Epithelial cell of prostate (primary cell): ENCODE measurements around the gene CA4.
A peak's percentile ranks its signal among the peaks of the same experiment; 100 is the strongest.

Source experiments
- DNase-seq: peaks from one replicate; pipeline ENCODE4 v3.0.0-alpha.2; 2011; ENCODE audit warnings: low read depth, low spot score
- H3K27ac ChIP-seq: fragments of 450-650 bp; 2 replicates; pipeline ENCODE4 v1.5.1; 2017; ENCODE audit warnings: mild to moderate bottlenecking

The CA4 gene

GRCh38 chr17:60128171-60128859 is 21.5 kb upstream of the CA4 start:
- no peak for DNase-seq
- H3K27ac ChIP-seq: no peak overlapping the region

DNA sequence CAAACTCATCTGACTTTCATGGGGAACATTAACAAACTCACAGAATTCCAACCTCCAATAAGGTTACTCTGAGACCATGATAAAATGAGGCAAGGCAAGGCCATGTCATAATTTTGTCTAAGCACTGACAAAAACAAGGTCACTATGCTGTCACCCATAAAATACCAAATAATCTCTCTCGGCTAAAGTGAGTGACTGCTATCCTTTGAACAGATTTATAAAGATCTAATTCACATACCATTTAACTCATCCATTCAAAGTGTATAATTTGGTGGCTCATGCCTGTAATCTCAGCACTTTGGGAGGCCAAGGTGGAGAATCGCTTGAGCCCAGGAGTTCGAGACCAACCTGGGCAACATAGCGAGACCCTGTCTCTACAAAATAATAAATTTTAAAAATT is 20.6 kb upstream of the CA4 start:
- no peak for DNase-seq
- H3K27ac ChIP-seq: no peak overlapping the region

DNA sequence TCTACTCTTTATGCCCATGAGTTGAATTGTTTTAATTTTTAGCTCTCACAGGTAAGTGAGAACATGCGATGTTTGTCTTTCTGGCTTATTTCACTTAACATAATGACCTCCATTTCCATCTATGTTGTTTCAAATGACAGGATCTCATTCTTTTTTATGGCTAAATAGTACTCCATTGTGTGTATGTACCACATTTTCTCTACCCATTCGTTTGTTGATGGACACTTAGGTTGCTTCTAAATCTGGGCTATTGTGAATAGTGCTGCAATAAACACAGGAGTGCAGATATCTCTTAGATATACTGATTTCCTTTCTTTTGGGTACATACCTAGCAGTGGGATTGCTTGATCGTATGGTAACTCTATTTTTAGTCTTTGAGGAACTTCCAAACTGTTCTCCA is 19.3 kb upstream of the CA4 start:
- no peak for DNase-seq
- H3K27ac ChIP-seq: no peak overlapping the region

GRCh38 chr17:60134396-60135150 is 15.2 kb upstream of the CA4 start:
- DNase-seq: no peak
- H3K27ac ChIP-seq: peak overlapping the region; percentile 15

- peak overlapping the region; percentile 15 for H3K27ac ChIP-seq
- peak; percentile 66 for DNase-seq
These were observed 14.4 kb upstream of the CA4 start for GRCh38 chr17:60135151-60135950.

DNA sequence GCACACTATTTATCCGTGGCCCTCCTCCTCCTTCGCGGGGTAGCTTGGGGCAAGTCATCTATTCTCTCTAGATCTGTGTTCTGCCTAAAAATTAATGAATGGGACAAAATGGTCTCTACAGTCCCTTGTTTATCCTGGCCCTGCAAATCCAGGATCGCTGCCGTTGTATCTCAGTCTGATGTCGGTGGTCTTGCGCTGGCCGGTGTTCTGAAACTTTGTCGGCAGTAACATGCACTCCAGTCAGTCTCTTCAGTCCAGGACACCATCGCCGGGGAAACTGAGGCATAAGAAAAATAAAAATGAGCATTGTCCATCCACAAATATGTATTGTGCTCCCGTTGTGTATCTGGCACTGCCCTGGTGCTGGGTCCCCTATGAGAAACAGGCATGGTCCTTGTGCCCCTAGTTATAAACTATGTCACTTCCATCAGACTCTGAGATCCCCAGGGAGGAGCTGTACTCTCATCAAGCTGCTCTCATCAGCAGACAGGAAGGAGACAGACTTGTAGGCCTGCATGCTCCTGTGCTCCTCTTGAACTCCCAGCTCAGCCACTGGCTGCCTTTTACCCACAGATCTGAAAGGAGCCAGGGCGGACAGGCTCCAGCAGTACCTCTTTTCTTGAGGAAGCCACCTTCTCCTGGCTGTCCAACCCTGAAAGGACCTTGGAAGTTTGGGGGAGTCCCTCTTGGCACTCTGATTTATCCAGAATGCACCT is 13.7 kb upstream of the CA4 start:
- no peak overlapping the region for H3K27ac ChIP-seq
- DNase-seq: no peak

DNA sequence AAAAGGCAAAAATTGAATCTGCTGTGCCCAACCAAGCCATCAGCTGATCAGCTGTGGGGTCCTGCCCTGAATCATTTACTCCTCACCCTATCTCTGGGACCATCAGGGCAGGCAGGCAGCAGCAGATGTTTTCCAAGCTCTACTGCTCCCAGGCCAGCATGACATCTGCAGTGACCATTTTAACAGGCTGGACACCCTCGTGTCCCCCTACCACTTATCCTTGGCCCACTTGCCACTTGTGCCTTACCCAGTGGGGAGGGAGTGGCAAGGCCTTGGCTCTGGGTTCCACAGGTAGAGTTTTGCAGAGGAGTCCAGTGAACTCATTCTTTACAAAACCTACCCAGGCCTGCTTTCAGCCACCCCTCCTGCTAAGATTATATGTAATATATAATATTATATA is 12.0 kb upstream of the CA4 start:
- H3K27ac ChIP-seq: no peak overlapping the region
- DNase-seq: no peak

DNA sequence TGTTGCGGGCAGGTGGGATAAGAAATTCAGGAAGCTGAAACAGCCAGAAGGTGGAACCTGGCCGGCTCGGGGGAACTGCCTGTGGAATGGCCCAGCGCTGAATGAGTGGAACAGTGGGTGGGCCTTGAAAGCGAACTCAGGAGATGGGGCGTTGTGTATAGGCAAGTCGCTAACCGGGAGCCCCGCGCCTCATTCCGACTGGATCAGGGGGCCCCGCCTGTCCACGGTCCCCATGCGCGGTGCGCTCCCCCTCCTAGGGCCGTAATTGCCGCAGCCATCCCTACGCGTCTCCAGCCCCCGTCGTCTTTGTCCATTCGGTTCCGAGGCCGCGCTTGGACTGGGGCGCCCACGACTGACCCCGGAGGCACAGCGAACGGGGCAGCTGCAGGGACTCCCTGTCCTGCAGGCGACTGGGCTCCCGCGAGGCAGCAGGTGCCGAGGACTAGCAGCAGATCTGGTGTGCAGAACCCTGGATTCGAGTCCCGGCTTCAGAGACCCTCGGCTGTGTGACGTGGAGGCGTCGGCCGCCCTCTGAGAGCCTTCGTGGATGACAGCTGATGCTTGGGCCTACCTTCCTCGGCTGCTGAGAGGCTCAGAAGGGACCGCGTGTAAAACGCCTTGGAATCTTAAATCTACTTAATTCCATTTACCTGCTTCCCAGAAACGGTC is 10.9 kb upstream of the CA4 start:
- H3K27ac ChIP-seq: no peak overlapping the region
- no peak for DNase-seq

- no peak for DNase-seq
- H3K27ac ChIP-seq: no peak overlapping the region
These were observed 10.1 kb upstream of the CA4 start for GRCh38 chr17:60139438-60140285.

- no peak for DNase-seq
- peak overlapping the region; percentile 58 for H3K27ac ChIP-seq
These were observed 8.4 kb upstream of the CA4 start for GRCh38 chr17:60141111-60142018.

- H3K27ac ChIP-seq: peak overlapping the region; percentile 58
These were observed 6.8 kb upstream of the CA4 start for GRCh38 chr17:60142872-60143499.

DNA sequence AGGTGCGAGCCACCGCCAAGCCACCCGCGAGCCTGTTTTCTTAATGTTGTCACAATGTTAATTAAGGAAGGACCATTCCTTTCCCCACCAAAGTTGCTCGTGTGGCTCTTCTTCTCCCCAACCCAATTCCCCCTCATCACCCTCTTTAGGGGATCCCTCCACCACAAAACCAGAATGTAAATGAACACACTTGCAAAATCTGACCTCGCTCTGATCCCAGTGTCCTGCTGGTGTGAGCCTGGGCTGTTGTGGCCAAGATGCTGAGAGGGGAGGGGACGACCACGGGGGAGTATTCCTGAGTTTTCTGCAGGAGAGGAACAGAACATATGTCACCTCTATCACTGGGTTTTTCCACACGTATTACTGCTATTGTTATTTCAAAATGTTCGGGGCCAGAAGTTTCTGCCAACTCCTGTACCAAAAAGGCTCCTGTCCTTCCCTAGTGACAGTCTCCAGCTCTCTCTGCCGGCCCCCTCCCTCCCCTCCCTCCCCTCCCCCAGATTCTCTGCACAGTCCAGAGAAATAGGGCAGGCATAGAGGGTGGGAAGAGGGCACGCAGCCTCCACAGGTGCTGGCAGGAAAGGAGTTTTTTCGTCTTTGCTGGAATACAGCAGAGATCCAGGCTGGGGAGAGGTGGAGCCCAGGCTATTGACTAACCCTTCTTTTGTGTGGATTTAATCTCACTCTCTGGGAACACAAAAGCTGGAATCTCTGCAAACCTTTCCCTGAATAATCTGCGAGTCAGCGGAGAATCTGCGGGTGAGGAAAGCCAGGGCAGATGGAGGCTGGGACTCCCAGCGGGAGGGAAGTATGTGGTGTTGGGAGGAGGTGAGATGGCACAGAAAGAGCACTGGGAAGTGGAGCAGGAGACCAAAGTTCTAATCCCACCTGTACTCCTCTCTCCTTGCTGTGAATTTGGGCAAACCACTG is 4.5 kb upstream of the CA4 start:
- DNase-seq: no peak
- no peak overlapping the region for H3K27ac ChIP-seq

More at GRCh38 chr17:60142872-60143499, 6.8 kb upstream of the CA4 start:
- no peak for DNase-seq

DNA sequence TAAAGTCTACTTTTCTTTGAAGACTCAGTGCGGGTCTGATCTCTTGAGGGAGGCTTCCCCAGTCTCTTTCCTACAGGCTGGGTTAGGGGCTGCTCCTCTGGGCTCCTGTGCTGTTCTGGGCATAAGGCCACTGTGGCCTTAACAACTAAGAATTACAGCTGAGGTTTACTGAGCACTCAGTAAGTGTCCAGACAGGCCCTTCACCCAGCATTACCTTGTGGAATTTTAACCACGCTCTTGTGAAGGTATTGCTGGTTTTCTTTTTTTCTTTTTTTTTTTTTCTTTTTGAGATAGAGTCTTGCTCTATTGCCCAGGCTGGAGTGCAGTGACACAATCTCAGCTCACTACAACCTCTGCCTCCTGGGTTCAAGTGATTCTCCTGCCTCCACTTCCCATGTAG is 3.6 kb upstream of the CA4 start:
- H3K27ac ChIP-seq: no peak overlapping the region
- no peak for DNase-seq

GRCh38 chr17:60147553-60148223 is 2.1 kb upstream of the CA4 start:
- DNase-seq: no peak
- H3K27ac ChIP-seq: no peak overlapping the region

GRCh38 chr17:60148373-60148772 is 1.4 kb upstream of the CA4 start:
- DNase-seq: no peak

DNA sequence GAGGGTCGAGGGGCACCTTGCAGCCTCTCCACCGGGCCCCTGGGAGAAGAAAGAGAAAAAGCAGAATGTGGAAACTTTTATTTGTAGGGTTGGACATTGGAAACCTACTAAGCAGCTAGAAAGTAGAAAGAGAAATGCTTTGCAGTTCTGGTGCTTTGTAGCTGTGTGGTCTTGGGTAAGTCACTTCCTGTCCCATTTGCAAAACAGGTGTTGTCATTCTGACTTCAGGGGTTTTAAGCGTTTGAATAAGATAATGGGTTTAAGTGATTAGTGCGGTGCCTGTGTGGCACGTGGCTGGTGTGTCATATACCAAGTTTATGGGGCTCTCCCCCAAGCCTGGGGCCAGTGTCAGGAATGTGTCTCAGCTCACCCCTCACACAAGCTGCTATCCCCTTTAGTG is 1.6 kb downstream of the CA4 start:
- no peak for DNase-seq
- H3K27ac ChIP-seq: no peak overlapping the region

More at GRCh38 chr17:60148373-60148772, 1.4 kb upstream of the CA4 start:
- no peak overlapping the region for H3K27ac ChIP-seq
